Gastroesophageal sphincter (tissue), 3 donors: Measurements from ENCODE around the gene DDIT3.

ENCODE experiments used
- POLR2A ChIP-seq, 2 donors: fragments of 450-650 bp; IDR thresholded peaks; one replicate each; pipeline ENCODE4 v1.6.1; 2017; ENCODE audit warnings: antibody characterized with exemption in 2 of 2, mild to moderate bottlenecking in 2 of 2, moderate library complexity in 1 of 2
- TF ChIP-seq, protein P1 (sequence below), 4 experiments: fragments of 200-600 bp in 2 of 4; fragments of 450-650 bp in 2 of 4; sonication (generic) in 1 of 4; IDR thresholded peaks; one replicate each; pipeline ENCODE4 v1.5.1; 2017 to 2019; ENCODE audit warnings: antibody characterized with exemption in 4 of 4, mild to moderate bottlenecking in 2 of 4, moderate library complexity in 2 of 4

DNA sequence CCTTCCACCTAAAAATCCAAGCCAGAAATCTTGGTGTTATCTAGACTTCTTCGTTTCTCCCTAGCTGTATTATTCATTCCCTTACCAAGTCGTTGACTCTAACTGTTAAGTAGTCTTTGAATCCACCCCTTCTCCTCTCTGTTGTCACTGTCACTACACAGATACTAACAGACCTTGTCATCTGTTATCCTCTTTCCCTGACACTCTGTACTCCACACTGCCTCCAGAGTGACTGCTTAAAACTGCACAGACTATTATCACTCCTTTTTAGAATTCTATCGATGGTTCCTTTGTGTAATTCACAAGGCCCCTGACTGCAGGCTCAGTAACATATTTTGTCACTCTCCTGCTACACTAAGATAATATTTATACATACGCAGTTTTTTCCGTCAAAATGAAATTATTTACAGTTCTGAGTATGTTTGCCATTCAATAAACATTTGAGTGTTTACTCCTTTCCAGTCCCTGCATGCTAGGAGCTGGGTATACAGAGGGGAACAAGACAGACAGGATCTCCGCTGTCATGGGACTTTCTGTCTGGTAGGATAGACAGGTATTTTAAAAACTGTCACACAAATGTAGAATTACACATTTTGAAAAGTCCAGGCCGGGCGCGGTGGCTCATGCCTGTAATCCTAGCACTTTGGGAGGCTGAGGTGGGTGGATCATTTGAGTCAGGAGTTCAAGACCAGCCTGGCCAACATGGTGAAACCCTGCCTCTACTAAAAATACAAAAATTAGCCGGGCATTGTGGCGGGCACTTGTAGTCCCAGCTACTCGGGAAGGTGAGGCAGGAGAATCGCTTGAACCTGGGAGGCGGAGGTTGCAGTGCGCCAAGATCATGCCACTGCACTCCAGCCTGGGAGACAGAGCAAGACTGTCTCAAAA lies 28.7 kb downstream of the DDIT3 start:
- no peak for TF ChIP-seq POLR2A (IDR thresholded peaks at IDR 0.05)
- TF ChIP-seq, protein P1, sequence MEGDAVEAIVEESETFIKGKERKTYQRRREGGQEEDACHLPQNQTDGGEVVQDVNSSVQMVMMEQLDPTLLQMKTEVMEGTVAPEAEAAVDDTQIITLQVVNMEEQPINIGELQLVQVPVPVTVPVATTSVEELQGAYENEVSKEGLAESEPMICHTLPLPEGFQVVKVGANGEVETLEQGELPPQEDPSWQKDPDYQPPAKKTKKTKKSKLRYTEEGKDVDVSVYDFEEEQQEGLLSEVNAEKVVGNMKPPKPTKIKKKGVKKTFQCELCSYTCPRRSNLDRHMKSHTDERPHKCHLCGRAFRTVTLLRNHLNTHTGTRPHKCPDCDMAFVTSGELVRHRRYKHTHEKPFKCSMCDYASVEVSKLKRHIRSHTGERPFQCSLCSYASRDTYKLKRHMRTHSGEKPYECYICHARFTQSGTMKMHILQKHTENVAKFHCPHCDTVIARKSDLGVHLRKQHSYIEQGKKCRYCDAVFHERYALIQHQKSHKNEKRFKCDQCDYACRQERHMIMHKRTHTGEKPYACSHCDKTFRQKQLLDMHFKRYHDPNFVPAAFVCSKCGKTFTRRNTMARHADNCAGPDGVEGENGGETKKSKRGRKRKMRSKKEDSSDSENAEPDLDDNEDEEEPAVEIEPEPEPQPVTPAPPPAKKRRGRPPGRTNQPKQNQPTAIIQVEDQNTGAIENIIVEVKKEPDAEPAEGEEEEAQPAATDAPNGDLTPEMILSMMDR (IDR thresholded peaks at IDR 0.05), result no peak
